HG02623 (cell line): ENCODE measurements around the gene CCDC59.
"Not testable (repeated sequence)": the region's sequence is repeated elsewhere in the genome, so short reads cannot be mapped to it uniquely, and the experiment has no call there.

Experiments
- ATAC-seq: cut with Tn5 transposase; IDR thresholded peaks from one replicate; pipeline ENCODE4 v1.9.1; 2021; ENCODE audit warnings: moderate library complexity; ENCODE audit not compliant: unreplicated experiment

Gene CCDC59

GRCh38 chr12:82358200-82359114 is at the start of gene CCDC59, which contains the start of gene METTL25:
CCDC59 (minus strand) TSS chr12:82358387; CDS start chr12:82358376, 11 bp downstream.
METTL25 (plus strand) TSS chr12:82358529; CDS start chr12:82358566, 37 bp downstream.
- peak; percentile 96 for ATAC-seq

GRCh38 chr12:82407481-82407880 is 49.3 kb upstream of the CCDC59 start:
- ATAC-seq: no peak

- ATAC-seq: no peak
Measured at GRCh38 chr12:82406651-82407050, 48.5 kb upstream of the CCDC59 start.

DNA sequence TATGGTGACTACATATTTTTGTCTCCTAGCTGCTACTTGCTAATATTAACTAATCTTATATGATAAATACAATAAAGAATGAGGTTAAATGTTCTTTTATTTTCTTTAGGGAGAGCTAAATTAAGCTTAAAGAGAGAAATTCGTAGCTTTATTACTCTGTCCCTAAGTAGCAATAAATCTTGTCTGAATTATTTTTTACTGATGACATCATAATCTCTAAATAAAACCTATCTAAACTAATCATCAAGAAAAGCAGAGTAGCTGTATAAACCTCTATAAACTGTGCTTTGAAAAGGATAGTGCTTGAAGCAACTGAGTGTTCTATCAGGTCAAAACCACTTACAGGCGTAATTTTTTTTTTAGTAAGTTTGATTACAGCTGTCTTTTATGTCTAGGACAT is 42.6 kb upstream of the CCDC59 start:
- no peak for ATAC-seq

DNA sequence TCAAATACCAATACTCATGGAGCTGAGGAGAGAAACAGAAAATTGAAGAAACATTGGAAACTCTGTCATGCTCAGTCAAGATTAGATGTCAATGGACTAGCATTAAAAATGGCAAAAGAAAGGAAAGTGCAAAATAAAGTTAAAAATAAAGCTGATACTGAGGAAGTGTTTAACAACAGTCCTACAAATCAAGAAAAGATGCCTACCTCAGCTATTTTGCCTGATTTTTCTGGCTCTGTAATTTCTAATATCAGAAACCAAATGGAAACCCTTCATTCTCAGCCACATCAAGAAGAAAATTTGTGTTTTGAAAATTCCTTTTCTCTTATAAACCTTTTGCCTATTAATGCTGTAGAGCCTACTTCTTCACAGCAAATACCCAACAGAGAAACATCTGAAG is 40.7 kb upstream of the CCDC59 start:
- ATAC-seq: no peak

DNA sequence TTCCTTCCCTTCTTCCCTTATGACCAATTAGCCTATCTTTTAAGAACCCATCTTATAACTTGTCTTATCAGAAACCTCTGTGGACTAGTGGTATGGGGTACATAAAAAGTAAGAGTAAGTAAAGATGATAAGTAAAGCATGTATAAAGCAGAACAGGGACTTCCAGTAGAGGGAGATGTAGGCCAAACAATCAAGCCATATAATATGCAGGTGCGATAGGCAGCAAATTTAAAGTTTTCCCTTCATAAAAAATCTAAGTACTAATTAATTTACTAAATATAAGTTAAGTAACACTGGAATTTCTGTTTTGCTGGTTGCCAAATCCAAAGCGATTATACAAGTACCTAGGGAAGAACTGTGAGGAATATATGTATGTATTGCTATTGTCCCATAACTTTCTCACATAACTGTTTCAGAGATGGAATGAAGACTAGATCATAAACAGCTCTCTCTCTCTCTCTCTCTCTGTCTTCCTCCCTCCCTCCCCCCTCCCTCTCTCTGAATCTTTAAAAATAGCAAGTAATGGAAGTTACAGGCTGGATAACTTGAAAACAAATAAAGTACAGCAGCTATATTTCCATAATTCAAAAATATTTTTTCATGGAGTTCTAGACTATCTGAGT is 25.9 kb upstream of the CCDC59 start:
- peak; percentile 45 for ATAC-seq

DNA sequence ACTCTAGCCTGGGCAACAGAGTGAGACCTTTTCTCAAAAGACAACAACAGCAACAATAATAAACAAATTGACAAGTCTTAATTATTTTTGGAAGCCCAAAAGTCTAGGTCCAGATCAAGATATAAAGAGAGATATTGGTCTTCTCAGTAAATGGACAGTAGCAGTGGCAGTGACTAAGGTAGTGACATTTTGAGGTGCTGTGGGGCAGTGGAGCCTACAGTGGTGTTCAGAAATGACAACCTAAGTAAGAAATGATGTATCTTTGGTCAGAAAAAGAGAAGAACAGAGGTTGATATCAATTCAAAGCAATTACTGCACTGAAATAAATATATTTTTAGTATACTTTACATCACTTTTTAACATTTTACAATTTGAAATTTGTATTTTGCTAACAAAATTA is 20.8 kb upstream of the CCDC59 start:
- no peak for ATAC-seq

- no peak for ATAC-seq
Measured at GRCh38 chr12:82375201-82375600, 17.0 kb upstream of the CCDC59 start.

- ATAC-seq: no peak
Measured at GRCh38 chr12:82366197-82366596, 8.0 kb upstream of the CCDC59 start.

GRCh38 chr12:82363990-82364389 is 5.8 kb upstream of the CCDC59 start:
- ATAC-seq: no peak

DNA sequence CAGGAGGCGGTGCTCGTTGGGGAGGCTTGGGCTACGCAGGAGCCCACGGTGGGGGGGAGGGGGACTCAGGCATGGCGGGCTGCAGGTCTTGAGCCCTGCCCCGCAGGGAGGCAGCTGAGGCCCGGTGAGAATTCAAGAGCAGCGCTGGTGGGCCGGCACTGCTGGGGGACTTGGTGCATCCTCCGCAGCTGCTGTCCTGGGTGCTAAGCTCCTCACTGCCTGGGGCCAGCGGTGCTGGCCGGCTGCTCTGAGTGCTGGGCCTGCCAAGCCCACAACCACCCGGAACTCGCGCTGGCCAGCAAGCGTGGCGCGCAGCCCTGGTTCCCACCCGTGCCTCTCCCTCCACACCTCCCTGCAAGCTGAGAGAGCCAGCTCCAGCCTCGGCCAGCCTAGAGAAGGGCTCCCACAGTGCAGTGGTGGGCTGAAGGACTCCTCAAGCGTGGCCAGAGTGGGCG is 3.3 kb upstream of the CCDC59 start:
- no peak for ATAC-seq

DNA sequence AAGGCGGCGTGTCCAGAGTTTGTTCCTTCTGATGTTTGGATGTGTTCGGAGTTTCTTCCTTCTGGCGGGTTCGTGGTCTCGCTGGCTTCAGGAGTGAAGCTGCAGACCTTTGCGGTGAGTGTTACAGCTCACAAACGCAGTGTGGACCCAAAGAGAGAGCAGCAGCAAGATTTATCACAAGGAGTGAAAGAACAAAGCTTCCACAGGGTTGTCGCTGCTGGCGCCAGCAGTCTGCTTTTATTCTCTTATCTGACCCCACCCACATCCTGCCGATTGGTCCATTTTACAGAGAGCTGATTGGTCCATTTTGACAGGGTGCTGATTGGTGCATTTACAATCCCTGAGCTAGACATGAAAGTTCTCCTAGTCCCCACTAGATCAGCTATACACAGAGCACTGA is 2.6 kb upstream of the CCDC59 start:
- not testable (repeated sequence) for ATAC-seq

DNA sequence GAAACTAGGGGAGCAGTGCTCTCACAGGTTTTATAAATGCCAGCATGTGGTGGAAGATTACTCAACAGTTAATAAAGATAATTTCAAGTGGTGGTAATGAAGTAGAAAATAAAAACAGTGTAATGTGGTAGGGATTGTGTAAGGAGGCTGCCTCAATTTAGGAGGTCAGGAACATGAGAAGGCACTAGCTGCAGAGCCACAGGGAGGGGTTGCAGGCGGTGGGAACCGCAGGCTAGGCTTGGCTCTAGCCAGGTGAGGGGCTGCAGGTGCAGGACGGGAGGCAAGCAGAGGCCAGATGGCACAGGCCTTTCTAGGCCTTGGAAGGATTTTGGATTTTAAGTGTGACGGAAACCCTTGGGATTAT is 910 bp upstream of the CCDC59 start:
- no peak for ATAC-seq

- ATAC-seq: no peak
Measured at GRCh38 chr12:82357845-82358199, 365 bp downstream of the CCDC59 start.

- ATAC-seq: no peak
Measured at GRCh38 chr12:82357340-82357739, 847 bp downstream of the CCDC59 start.

- no peak for ATAC-seq
Measured at GRCh38 chr12:82351390-82351789, 6.8 kb downstream of the CCDC59 start.

DNA sequence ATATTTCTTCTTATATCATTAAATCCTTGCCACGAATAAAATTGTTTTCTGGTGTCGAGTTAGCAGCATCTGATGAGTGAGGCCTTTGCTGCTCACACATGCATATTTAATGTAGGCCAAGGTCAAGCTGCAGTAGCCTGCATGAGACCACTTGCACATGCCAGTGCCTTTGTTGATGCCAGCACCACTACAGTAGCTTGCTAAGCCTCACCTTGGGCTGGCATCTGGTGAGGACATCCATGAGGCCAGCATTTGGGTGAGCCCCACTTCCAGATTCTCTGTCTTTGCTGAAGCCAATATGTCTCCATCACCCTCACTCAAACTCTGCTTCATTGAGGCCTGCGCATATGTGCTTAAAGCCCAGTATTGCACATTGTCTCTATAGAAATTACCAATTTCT is 8.0 kb downstream of the CCDC59 start:
- no peak for ATAC-seq

DNA sequence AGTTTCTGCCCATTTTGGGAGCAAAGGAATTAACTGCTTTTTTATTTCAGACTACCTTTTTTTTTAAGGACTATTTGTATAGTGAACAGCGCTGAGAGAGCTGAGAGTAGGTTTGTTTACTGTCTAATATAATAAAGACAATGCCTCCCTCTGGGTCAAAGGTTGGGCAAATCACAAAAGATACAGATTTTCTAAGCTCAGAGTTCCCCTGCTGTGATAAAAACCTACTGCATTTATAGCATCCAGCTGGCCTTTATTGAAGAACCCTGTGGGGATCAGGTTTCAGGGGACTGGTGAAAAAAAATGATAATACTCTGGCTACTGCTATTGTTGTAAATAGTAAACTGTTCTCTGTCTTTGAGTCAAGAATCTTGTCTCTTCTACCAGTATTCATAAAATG is 28.7 kb downstream of the CCDC59 start:
- ATAC-seq: no peak

- no peak for ATAC-seq
Measured at GRCh38 chr12:82327861-82328260, 30.3 kb downstream of the CCDC59 start.

DNA sequence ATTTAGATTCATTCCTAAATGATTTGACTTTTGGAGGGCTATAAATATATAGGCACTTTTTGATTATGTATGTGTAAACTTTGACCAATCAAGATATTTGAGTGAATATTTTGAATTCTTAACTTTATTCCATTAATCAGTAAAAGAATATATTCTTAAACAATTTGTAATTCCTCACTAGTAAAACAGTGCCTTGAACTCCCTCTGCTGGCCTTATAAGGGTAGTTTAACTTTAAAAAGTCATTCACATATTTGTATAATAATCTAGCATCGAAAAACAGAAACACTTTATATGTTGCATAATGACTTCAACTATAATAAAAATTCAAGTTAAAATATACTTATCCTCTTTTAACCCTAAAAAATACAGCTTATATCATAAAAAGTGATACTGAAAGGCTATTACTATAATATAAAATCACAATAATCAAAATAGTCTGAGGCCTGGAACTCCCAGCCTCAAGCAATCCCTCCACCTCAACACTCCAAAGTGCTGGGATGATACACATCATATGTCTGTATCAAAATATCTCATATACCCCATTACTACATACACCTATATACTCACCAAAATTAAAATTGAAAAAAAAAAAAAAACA is 31.2 kb downstream of the CCDC59 start:
- no peak for ATAC-seq

DNA sequence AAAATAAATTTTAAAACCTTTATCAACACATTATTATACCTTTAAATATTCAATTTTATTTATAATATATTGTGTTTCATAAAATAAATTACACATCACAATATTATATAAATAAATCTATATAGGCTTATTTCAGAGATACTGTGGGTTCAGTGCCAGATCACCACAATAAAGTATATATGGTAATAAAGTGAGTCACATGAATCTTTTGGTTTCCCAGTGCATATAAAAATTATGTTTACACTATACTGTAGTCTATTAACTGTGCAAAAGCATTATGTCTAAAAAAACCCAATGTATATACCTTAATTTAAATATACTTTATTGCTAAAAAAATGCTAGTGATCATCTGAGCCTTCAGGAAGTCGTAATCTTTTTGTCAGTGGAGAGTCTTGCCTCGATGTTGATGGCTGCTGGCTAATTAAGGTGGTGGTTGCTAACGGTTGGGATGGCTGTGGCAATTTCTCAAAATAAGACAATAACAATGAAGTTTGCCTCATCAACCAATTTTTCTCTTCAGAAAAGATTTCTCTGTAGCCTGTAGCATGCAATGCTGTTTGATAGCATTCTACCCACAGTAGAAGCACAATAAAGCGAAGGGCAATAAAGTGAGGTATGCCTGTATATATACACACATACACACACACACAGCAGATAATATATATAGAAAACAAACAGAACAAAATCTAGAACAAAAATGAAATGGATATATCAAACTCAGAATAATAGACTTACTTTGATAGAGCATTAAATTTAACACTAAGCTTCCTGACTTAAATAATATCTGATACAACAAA is 32.4 kb downstream of the CCDC59 start:
- no peak for ATAC-seq
